Esophagus squamous epithelium (tissue), 5 donors: Measurements from ENCODE around the gene TAB3. TPM values are rescaled to one million over a fixed set of nuclear protein-coding genes. Genes with fewer than 3 reads are reported as not detected.

Source experiments
- DNase-seq: peaks from one replicate; lab custom pipeline; 2025; lab: John Stamatoyannopoulos, UW
- H3K27ac ChIP-seq, 4 donors: fragments of 200-600 bp; sonication (generic); one replicate each; pipeline ENCODE4 v1.5.1; 2016 to 2019; ENCODE audit warnings: mild to moderate bottlenecking in 1 of 4
- H3K27me3 ChIP-seq, 4 donors: fragments of 200-600 bp; sonication (generic); 1 replicate in 3 of 4; 2 replicates in 1 of 4; pipeline versions ENCODE4 v1.5.1 to v1.6.0; 2017 to 2021; ENCODE audit warnings: antibody characterized with exemption in 1 of 4
- H3K36me3 ChIP-seq, 3 donors: fragments of 200-600 bp; sonication (generic); one replicate each; pipeline ENCODE4 v1.5.1; 2016 to 2019
- H3K4me1 ChIP-seq, 3 donors: fragments of 200-600 bp; sonication (generic); one replicate each; pipeline ENCODE4 v1.5.1; 2017 to 2019
- H3K4me3 ChIP-seq, 4 donors: fragments of 200-600 bp; sonication (generic); 1 replicate in 3 of 4; 2 replicates in 1 of 4; pipeline ENCODE4 v1.5.1; 2016 to 2019; ENCODE audit warnings: mild to moderate bottlenecking in 2 of 4, moderate library complexity in 1 of 4
- H3K9me3 ChIP-seq, 3 donors: fragments of 200-600 bp; sonication (generic); one replicate each; pipeline ENCODE4 v1.5.1; 2016 to 2019
- POLR2A ChIP-seq, 4 donors: fragments of 450-650 bp; IDR thresholded peaks; one replicate each; pipeline ENCODE4 v1.6.1; 2017; ENCODE audit warnings: antibody characterized with exemption in 4 of 4, mild to moderate bottlenecking in 4 of 4, moderate library complexity in 3 of 4
- WGBS, 2 donors: methylation state at CpG; one replicate each; pipeline ENCODE4 v1.1.5; 2018; 5-methylcytosine and 5-hydroxymethylcytosine counted together
- intact Hi-C: fragments of 100-400 bp; cut with DNase I; formaldehyde crosslinking; loops from one replicate; pipeline ENCODE4 v1.15.0; 2022
- total RNA-seq, 4 donors: library from RNA; depleted of rRNA; stranded (reverse); fragments of >200 nt; gene quantifications; one replicate each; pipeline ENCODE4 v1.1.0, GENCODE V29; 2016
- TF ChIP-seq, protein P1 (sequence below), 6 experiments: fragments of 450-650 bp in 4 of 6; fragments of 200-600 bp in 2 of 6; sonication (generic) in 2 of 6; IDR thresholded peaks; one replicate each; pipeline ENCODE4 v1.5.1; 2016 to 2019; ENCODE audit warnings: antibody characterized with exemption in 6 of 6, mild to moderate bottlenecking in 4 of 6, moderate library complexity in 4 of 6
- donor health status: DM: yes; HTN: yes; CAD: no.

TAB3 gene, protein sequence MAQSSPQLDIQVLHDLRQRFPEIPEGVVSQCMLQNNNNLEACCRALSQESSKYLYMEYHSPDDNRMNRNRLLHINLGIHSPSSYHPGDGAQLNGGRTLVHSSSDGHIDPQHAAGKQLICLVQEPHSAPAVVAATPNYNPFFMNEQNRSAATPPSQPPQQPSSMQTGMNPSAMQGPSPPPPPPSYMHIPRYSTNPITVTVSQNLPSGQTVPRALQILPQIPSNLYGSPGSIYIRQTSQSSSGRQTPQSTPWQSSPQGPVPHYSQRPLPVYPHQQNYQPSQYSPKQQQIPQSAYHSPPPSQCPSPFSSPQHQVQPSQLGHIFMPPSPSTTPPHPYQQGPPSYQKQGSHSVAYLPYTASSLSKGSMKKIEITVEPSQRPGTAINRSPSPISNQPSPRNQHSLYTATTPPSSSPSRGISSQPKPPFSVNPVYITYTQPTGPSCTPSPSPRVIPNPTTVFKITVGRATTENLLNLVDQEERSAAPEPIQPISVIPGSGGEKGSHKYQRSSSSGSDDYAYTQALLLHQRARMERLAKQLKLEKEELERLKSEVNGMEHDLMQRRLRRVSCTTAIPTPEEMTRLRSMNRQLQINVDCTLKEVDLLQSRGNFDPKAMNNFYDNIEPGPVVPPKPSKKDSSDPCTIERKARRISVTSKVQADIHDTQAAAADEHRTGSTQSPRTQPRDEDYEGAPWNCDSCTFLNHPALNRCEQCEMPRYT
- total RNA-seq: 10 to 100 TPM; 33.1 to 48.1 (median 35.8) TPM

DNA sequence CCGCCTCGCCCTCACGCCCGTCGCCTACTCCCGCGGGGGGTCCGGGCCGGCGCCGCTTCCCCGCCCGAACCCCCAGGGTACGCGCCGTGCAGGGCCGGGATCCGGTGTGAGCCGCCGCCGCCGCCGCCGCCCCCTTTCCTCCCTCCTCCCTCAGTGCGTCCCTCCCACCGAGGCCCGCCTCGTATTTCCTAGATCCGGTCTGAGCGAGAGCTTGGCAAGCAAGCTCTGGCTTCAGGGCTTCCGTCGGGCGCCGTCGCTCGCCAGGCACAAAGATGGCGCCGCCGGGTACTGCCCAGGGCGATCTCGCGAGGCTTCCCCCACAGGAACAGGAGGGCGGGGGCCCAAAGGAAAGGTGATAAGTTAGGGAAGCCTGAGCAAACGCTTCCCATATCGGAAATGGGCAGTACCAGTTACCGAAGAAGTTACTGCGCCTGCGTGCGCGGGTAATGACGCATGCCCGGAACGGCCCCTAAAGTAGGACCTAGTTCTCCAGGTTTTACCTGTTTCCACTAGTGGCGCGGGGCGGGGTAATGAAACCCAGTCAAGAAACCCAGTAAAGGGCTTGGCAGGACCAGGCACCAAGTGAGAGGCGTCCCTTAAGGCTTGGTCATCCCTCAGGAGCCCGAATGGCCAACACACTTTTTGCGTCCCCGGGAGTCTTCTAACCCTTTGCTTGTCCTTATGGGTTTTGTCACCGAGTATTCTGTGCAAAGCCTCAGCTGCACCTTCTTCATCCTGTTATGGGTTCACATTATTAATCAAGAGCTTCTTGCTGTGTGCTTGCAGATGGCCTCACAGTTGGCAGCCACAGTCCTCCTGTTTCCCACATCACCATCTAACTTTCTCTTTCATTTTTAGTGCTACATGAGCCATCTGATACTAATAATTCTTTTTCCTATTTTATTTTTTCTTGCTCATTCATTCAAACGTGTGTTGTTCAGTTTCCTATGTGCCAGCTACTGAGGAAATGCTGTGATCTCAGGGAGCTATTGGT lies at the start of gene TAB3:
TAB3 (minus strand) TSS at position 108 of the 994 bp plus-strand sequence. CDS start 29,666 bp downstream, outside the sequence.
- H3K9me3 ChIP-seq: no peaks in the 10 kb centered on the region
- intact Hi-C loops: no loop called here
- H3K27ac ChIP-seq: peak within 1 kb of the TSS; percentile 85 to 93 (median 92)
- H3K36me3 ChIP-seq: no peaks in the 10 kb centered on the region
- no peaks in the 10 kb centered on the region for H3K27me3 ChIP-seq
- H3K4me1 ChIP-seq: peaks cover 0 to 29% (median 0%) of the 10 kb centered on the region in 3 donors
- 2 to 41% methylated on average over 8 to 18 of the region's 62 CpGs for WGBS, 2 donors
- TF ChIP-seq, protein P1, sequence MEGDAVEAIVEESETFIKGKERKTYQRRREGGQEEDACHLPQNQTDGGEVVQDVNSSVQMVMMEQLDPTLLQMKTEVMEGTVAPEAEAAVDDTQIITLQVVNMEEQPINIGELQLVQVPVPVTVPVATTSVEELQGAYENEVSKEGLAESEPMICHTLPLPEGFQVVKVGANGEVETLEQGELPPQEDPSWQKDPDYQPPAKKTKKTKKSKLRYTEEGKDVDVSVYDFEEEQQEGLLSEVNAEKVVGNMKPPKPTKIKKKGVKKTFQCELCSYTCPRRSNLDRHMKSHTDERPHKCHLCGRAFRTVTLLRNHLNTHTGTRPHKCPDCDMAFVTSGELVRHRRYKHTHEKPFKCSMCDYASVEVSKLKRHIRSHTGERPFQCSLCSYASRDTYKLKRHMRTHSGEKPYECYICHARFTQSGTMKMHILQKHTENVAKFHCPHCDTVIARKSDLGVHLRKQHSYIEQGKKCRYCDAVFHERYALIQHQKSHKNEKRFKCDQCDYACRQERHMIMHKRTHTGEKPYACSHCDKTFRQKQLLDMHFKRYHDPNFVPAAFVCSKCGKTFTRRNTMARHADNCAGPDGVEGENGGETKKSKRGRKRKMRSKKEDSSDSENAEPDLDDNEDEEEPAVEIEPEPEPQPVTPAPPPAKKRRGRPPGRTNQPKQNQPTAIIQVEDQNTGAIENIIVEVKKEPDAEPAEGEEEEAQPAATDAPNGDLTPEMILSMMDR (IDR thresholded peaks at IDR 0.05): no peak
- peak in 2 of 4 donors; percentile 37 to 48 for TF ChIP-seq POLR2A (IDR thresholded peaks at IDR 0.05)
- peak; percentile 70 for DNase-seq
- peak within 1 kb of the TSS; percentile 64 to 79 (median 74) for H3K4me3 ChIP-seq

GRCh38 chrX:30938295-30938694 lies 49.2 kb upstream of the TAB3 start:
- Histone ChIP-seq H3K9me3 (no peaks in the 10 kb centered on the region), H3K27me3 (no peaks in the 10 kb centered on the region), H3K4me3 (no peak overlapping the region), H3K27ac (no peak overlapping the region), H3K4me1 (no peaks in the 10 kb centered on the region), H3K36me3 (no peaks in the 10 kb centered on the region)
- intact Hi-C loops: no loop called here
- no peak for DNase-seq
- TF ChIP-seq, protein P1 (IDR thresholded peaks at IDR 0.05): no peak
- TF ChIP-seq POLR2A (IDR thresholded peaks at IDR 0.05): no peak
- WGBS, 2 donors: 86 to 97% methylated on average over 5 of the region's 5 CpGs

DNA sequence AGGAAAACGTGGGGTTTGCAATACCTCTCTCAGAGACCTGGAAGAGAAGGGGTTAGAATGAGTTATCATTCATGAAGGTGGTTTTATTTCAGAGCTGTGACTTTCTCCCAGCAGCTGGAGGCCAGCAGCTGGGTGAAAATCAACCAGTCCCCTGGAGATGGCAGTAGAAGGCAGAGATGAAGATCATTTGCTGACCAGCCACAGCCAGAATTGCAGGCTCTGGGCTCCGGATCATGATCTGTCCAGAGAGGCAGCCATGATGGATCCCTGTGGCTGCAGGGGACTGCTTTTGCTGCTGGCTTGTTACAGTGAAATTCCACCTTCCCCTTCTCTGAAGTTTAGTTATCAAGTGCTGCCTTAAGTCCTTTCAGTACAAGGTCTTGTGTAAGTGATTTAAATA lies 46.9 kb upstream of the TAB3 start:
- H3K27me3 ChIP-seq: no peaks in the 10 kb centered on the region
- H3K27ac ChIP-seq: no peak overlapping the region
- H3K4me3 ChIP-seq: no peak overlapping the region
- H3K4me1 ChIP-seq: no peaks in the 10 kb centered on the region
- TF ChIP-seq POLR2A (IDR thresholded peaks at IDR 0.05): no peak
- TF ChIP-seq, protein P1 (IDR thresholded peaks at IDR 0.05): peak in 1 of 6 experiments; percentile 27
- DNase-seq: no peak
- intact Hi-C loops: no loop called here
- WGBS, 2 donors: 0% methylated on average over 1 of the region's 2 CpGs
- H3K36me3 ChIP-seq: no peaks in the 10 kb centered on the region
- H3K9me3 ChIP-seq: no peaks in the 10 kb centered on the region

GRCh38 chrX:30931920-30932319 lies 42.9 kb upstream of the TAB3 start:
- no peaks in the 10 kb centered on the region for H3K4me1 ChIP-seq
- intact Hi-C loops: no loop called here
- TF ChIP-seq, protein P1 (IDR thresholded peaks at IDR 0.05): no peak
- no peak for TF ChIP-seq POLR2A (IDR thresholded peaks at IDR 0.05)
- no peak overlapping the region for H3K27ac ChIP-seq
- WGBS, 2 donors: 50% methylated on average over 1 of the region's 1 CpG; no CpG with 5 or more reads in 1 of the 2 donors
- no peaks in the 10 kb centered on the region for H3K9me3 ChIP-seq
- no peaks in the 10 kb centered on the region for H3K27me3 ChIP-seq
- H3K36me3 ChIP-seq: no peaks in the 10 kb centered on the region
- no peak for DNase-seq
- H3K4me3 ChIP-seq: no peak overlapping the region
